Nephron progenitor cell (in vitro differentiated cells): ENCODE measurements around the gene CCR8.

Experiments used
- DNase-seq: peaks from one replicate; pipeline ENCODE4 v3.0.0; 2021
- H3K27ac Mint-ChIP-seq: 2 replicates; pipeline ENCODE4 v1.8.0; 2021; ENCODE audit warnings: mild to moderate bottlenecking, moderate library complexity, mixed read lengths
- H3K27me3 Mint-ChIP-seq: 2 replicates; pipeline ENCODE4 v1.8.0; 2021; ENCODE audit warnings: mild to moderate bottlenecking, low read depth, mixed read lengths; ENCODE audit not compliant: poor library complexity
- H3K36me3 Mint-ChIP-seq: 2 replicates; pipeline ENCODE4 v1.8.0; 2021; ENCODE audit warnings: low read depth, mixed read lengths
- H3K4me1 Mint-ChIP-seq: 2 replicates; pipeline ENCODE4 v1.8.0; 2021; ENCODE audit warnings: mixed read lengths
- H3K4me3 Mint-ChIP-seq: 2 replicates; pipeline ENCODE4 v1.8.0; 2021; ENCODE audit warnings: mild to moderate bottlenecking, moderate library complexity, mixed read lengths
- H3K9me3 Mint-ChIP-seq: 2 replicates; pipeline ENCODE4 v1.8.0; 2021; ENCODE audit warnings: mild to moderate bottlenecking, moderate library complexity, mixed read lengths
- TF ChIP-seq, protein P1 (sequence below): fragments of 200-600 bp; sonication (generic); IDR thresholded peaks from 2 replicates; pipeline ENCODE4 v1.5.0; 2021; ENCODE audit warnings: antibody characterized with exemption

CCR8 gene, protein sequence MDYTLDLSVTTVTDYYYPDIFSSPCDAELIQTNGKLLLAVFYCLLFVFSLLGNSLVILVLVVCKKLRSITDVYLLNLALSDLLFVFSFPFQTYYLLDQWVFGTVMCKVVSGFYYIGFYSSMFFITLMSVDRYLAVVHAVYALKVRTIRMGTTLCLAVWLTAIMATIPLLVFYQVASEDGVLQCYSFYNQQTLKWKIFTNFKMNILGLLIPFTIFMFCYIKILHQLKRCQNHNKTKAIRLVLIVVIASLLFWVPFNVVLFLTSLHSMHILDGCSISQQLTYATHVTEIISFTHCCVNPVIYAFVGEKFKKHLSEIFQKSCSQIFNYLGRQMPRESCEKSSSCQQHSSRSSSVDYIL

DNA sequence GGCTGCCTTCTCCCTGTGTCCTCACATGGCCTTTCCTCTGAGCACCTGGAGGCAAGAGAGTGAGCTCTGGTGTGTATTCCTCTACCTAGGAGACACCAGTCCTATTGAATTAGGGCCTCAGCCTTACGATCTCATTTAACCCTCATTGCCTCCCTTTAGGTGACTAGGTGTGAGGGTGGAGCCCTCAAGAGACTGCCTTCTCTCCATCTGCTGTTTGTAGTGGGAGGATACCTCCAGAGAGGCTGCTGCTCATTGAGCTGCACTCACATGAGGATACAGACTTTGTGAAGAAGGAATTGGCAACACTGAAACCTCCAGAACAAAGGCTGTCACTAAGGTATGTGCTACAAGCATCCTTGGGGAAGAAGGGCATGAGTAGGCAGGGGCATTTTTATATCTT, at the start of gene CCR8:
TSS of gene CCR8 (plus strand) at position 217 of the 400 bp plus-strand sequence. CDS start 2,623 bp downstream, outside the sequence.
- Mint-ChIP-seq H3K9me3 (no peaks in the 10 kb centered on the region), H3K27me3 (peaks cover 7% of the 10 kb centered on the region), H3K36me3 (no peaks in the 10 kb centered on the region), H3K4me1 (no peaks in the 10 kb centered on the region), H3K27ac (peak within 1 kb of the TSS; percentile 36), H3K4me3 (no peak within 1 kb of the TSS)
- TF ChIP-seq, protein P1, sequence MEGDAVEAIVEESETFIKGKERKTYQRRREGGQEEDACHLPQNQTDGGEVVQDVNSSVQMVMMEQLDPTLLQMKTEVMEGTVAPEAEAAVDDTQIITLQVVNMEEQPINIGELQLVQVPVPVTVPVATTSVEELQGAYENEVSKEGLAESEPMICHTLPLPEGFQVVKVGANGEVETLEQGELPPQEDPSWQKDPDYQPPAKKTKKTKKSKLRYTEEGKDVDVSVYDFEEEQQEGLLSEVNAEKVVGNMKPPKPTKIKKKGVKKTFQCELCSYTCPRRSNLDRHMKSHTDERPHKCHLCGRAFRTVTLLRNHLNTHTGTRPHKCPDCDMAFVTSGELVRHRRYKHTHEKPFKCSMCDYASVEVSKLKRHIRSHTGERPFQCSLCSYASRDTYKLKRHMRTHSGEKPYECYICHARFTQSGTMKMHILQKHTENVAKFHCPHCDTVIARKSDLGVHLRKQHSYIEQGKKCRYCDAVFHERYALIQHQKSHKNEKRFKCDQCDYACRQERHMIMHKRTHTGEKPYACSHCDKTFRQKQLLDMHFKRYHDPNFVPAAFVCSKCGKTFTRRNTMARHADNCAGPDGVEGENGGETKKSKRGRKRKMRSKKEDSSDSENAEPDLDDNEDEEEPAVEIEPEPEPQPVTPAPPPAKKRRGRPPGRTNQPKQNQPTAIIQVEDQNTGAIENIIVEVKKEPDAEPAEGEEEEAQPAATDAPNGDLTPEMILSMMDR, result no peak
- DNase-seq, result no peak

DNA sequence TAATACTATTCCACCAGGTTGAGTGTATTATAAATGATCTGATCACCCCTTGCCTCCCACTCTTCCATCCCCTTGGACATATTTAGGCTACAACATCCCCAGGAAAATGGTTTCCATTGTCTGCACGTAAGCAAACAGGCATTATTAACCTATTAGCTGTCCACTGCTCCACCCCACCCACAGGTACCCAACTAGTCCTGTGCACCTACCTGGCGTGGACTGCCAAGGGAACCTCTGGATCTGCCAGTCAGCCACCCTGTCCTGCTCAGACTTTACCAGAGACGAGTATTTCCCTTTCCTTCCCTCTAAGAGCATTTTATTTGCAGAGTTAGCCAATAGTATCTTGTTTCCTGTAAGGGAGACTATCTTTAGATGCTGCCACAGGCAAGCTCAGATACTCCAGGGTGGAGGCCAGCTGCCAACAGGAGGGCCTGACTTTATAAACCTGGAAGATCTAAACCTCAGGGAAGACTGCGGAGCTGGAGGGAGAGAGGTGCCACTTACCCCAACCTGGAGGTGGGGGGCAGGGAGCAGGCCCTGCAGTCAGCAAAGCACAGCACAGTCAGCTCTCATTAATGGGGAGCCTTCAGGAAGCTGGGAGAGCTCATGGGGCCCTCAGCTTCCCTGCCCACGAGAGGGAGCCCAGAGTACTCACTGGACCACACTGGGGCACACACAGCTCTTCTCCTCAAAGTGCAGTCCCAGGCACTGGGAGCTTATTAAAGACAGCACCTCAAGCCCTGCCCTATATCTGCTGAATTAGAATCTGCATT, 49.6 kb upstream of the CCR8 start, which contains the start of gene CX3CR1:
TSS of gene CX3CR1 (minus strand) at position 292 of the 773 bp plus-strand sequence. CDS start 13,527 bp downstream, outside the sequence.
- H3K4me3 Mint-ChIP-seq, result no peak within 1 kb of the TSS
- H3K27me3 Mint-ChIP-seq, result no peaks in the 10 kb centered on the region
- TF ChIP-seq, protein P1, result no peak
- H3K9me3 Mint-ChIP-seq, result no peaks in the 10 kb centered on the region
- peak within 1 kb of the TSS; percentile 23 for H3K27ac Mint-ChIP-seq
- H3K4me1 Mint-ChIP-seq, result peaks cover 73% of the 10 kb centered on the region
- H3K36me3 Mint-ChIP-seq, result no peaks in the 10 kb centered on the region
- DNase-seq, result no peak

DNA sequence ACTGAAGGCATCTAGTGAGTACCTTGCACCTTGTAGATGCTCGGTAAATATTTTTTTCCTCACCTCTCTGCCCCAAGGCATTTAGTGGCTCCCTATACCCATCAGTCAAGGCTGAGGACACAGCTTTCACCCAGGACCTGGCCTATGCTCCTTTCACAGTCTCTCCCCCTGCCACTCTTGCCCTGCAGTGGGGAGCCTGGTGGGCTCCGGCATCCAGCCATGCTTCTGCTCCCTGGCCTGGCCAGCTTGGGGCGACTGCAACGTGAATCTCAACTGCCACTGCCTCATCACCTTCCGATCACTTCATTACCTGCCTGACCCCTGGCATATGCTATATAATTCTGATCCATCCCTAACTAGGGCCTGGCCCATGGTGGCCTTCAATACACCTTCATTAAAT, 48.9 kb upstream of the CCR8 start:
- peaks cover 67% of the 10 kb centered on the region for H3K4me1 Mint-ChIP-seq
- H3K4me3 Mint-ChIP-seq, result no peak overlapping the region
- no peaks in the 10 kb centered on the region for H3K9me3 Mint-ChIP-seq
- DNase-seq, result no peak
- TF ChIP-seq, protein P1, result no peak
- no peaks in the 10 kb centered on the region for H3K27me3 Mint-ChIP-seq
- H3K36me3 Mint-ChIP-seq, result no peaks in the 10 kb centered on the region
- peak overlapping the region; percentile 23 for H3K27ac Mint-ChIP-seq

DNA sequence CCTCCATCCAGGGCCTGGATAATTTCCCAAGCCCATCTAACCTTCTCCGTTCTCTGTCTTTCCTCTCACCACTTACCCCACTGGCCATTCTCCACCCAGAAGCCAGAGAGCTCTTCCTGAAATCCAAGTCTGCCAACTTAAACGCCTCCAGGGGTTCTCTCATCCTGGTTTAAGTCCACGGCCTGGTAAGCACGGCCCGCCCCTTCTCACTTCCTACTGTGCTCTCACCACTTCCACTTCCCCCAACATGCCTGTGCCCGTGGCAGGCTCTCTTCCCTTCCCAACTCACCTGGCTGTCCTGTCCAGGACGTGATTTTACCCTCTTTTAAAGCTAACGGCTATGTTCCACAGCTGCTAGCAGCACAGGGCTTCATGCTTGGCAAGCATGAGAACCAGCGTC, 48.0 kb upstream of the CCR8 start:
- H3K36me3 Mint-ChIP-seq, result no peaks in the 10 kb centered on the region
- DNase-seq, result no peak
- TF ChIP-seq, protein P1, result no peak
- H3K4me1 Mint-ChIP-seq, result peaks cover 60% of the 10 kb centered on the region
- H3K4me3 Mint-ChIP-seq, result no peak overlapping the region
- H3K27me3 Mint-ChIP-seq, result peaks cover 4% of the 10 kb centered on the region
- H3K9me3 Mint-ChIP-seq, result no peaks in the 10 kb centered on the region
- peak overlapping the region; percentile 58 for H3K27ac Mint-ChIP-seq

DNA sequence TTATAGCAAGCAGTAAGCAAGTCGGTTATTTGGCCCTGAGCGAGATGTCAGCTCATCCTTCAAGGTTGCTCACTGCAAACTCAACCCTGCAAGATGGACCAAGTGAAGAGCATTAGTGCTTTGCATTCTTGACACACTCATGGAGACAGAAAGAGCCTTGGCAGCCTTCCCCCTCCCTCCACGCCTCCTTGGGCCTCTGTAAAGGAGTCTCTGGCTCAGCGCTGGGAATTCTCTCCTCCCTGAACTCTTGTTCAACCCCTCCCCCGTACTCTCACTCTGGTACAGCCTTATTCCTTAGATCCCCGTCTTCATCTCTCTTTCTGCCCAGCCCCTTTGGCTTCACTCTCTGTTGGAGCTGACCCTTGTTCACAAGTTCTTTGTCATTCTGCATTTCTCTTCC, 47.5 kb upstream of the CCR8 start:
- TF ChIP-seq, protein P1, result no peak
- Mint-ChIP-seq H3K27me3 (peaks cover 4% of the 10 kb centered on the region), H3K4me3 (peak overlapping the region; percentile 4), H3K36me3 (no peaks in the 10 kb centered on the region), H3K27ac (peak overlapping the region; percentile 18), H3K4me1 (peaks cover 60% of the 10 kb centered on the region), H3K9me3 (no peaks in the 10 kb centered on the region)
- DNase-seq, result no peak
